Fibroblast of skin of scalp (primary cell): ENCODE measurements around the gene CHMP3.
"Not testable (repeated sequence)": the region's sequence is repeated elsewhere in the genome, so short reads cannot be mapped to it uniquely, and the experiment has no call there.

Source experiments
- DNase-seq: peaks from one replicate; pipeline ENCODE4 v3.0.0-alpha.2; 2013

CHMP3 gene

GRCh38 chr2:86500325-86501083, 62.7 kb downstream of the CHMP3 start:
- no peak for DNase-seq

- DNase-seq = no peak
These were observed 63.9 kb downstream of the CHMP3 start for GRCh38 chr2:86499326-86499725.

GRCh38 chr2:86498468-86499260, 64.6 kb downstream of the CHMP3 start:
- no peak for DNase-seq

- not testable (repeated sequence) for DNase-seq
These were observed 66.9 kb downstream of the CHMP3 start for GRCh38 chr2:86496391-86496790.

GRCh38 chr2:86492048-86492453, 71.2 kb downstream of the CHMP3 start:
- DNase-seq = no peak

- DNase-seq = no peak
These were observed 72.2 kb downstream of the CHMP3 start for GRCh38 chr2:86491088-86491487.

GRCh38 chr2:86490245-86490644, 73.0 kb downstream of the CHMP3 start:
- DNase-seq = no peak

GRCh38 chr2:86489542-86489941, 73.7 kb downstream of the CHMP3 start:
- no peak for DNase-seq

- no peak for DNase-seq
These were observed 74.5 kb downstream of the CHMP3 start for GRCh38 chr2:86488561-86489250.

GRCh38 chr2:86487062-86487461, 76.2 kb downstream of the CHMP3 start:
- no peak for DNase-seq

- DNase-seq = no peak
These were observed 77.4 kb downstream of the CHMP3 start for GRCh38 chr2:86485802-86486201.

- DNase-seq = no peak
These were observed 78.1 kb downstream of the CHMP3 start for GRCh38 chr2:86485103-86485502.

- DNase-seq = no peak
These were observed 78.9 kb downstream of the CHMP3 start for GRCh38 chr2:86484385-86484784.

GRCh38 chr2:86482034-86482433, 81.2 kb downstream of the CHMP3 start:
- DNase-seq = no peak

GRCh38 chr2:86480105-86480504, 83.1 kb downstream of the CHMP3 start:
- no peak for DNase-seq

- no peak for DNase-seq
These were observed 85.9 kb downstream of the CHMP3 start for GRCh38 chr2:86477349-86477748.

- DNase-seq = no peak
These were observed 86.3 kb downstream of the CHMP3 start for GRCh38 chr2:86476918-86477317.

- peak; percentile 62 for DNase-seq
These were observed 87.2 kb downstream of the CHMP3 start for GRCh38 chr2:86476092-86476491.

GRCh38 chr2:86471637-86472036, 91.6 kb downstream of the CHMP3 start:
- no peak for DNase-seq

- DNase-seq = no peak
These were observed 92.4 kb downstream of the CHMP3 start for GRCh38 chr2:86470890-86471289.

GRCh38 chr2:86468162-86469033, 94.8 kb downstream of the CHMP3 start:
- no peak for DNase-seq

GRCh38 chr2:86466306-86466705, 96.9 kb downstream of the CHMP3 start:
- DNase-seq = no peak
